Endothelial cell of umbilical vein (primary cell): ENCODE measurements around the gene AHNAK2. TPM values are rescaled to one million over a fixed set of nuclear protein-coding genes. Genes with fewer than 3 reads are reported as not detected.

ENCODE experiments used
- BruUV-seq: library from RNA; stranded (reverse); fragments of 400-500 nt; replicated peaks from 2 replicates; lab custom pipeline; 2021; lab: Mats Ljungman, UMichigan
- CTCF ChIA-PET: fragments of 300-600, 350-600 bp; sonication (Branson Sonifier 250); formaldehyde crosslinking; loops from one replicate; lab custom pipeline; 2021; ENCODE audit warnings: antibody characterized with exemption, inconsistent platforms; lab: Charles Lee
- POLR2A ChIA-PET: fragments of 300-600, 350-600 bp; sonication (Branson Sonifier 250); formaldehyde crosslinking; loops from one replicate; lab custom pipeline; 2021; ENCODE audit warnings: antibody characterized with exemption, inconsistent platforms; lab: Charles Lee
- DNase-seq: peaks from one replicate; pipeline ENCODE4 v3.0.0-alpha.2; 2011; ENCODE audit warnings: low read depth, low spot score
- FAIRE-seq: peaks from 2 replicates; lab custom pipeline; 2011; peaks lifted over from hg19 to GRCh38; lab: Jason Lieb, UNC
- H2AFZ ChIP-seq: 2 replicates; pipeline ENCODE4 v1.6.0; 2012; ENCODE audit warnings: low read depth, low read length, control low read depth, inconsistent platforms
- H3K27ac ChIP-seq: 2 replicates; pipeline ENCODE4 v1.5.1; 2011; ENCODE audit warnings: low read depth, mild to moderate bottlenecking, control low read depth, low read length, moderate library complexity; ENCODE audit not compliant: insufficient read depth
- H3K27me3 ChIP-seq, 2 experiments: 2 replicates each; pipeline versions ENCODE4 v1.6.0 to v1.6.1; 2011; ENCODE audit warnings: low read length in 2 of 2, mixed read lengths in 1 of 2; ENCODE audit not compliant: control insufficient read depth in 2 of 2, insufficient read depth in 2 of 2
- H3K36me3 ChIP-seq, 2 experiments: 2 replicates in 1 of 2; 3 replicates in 1 of 2; pipeline ENCODE4 v1.5.1; 2011; ENCODE audit warnings: low read length in 2 of 2, mild to moderate bottlenecking in 1 of 2, moderate library complexity in 1 of 2; ENCODE audit not compliant: control insufficient read depth in 2 of 2, insufficient read depth in 2 of 2; ENCODE audit errors: extremely low read depth in 1 of 2
- H3K4me1 ChIP-seq: 3 replicates; pipeline ENCODE4 v1.5.1; 2011; ENCODE audit warnings: mild to moderate bottlenecking, low read length; ENCODE audit not compliant: control insufficient read depth, insufficient read depth; ENCODE audit errors: extremely low read depth
- H3K4me2 ChIP-seq: 2 replicates; pipeline ENCODE4 v1.6.1; 2011; ENCODE audit warnings: low read length, control low read depth, mixed read lengths; ENCODE audit not compliant: insufficient read depth
- H3K4me3 ChIP-seq, 3 experiments: fragments of 200-600 bp in 1 of 3; sonication (generic), shearing (Covaris generic) in 1 of 3; replicated peaks in 1 of 3; 2 replicates each; pipeline ENCODE4 v1.5.1; 2011 to 2016; ENCODE audit warnings: control low read depth in 3 of 3, low read length in 3 of 3, mild to moderate bottlenecking in 2 of 3, inconsistent platforms in 1 of 3, low read depth in 1 of 3, moderate library complexity in 1 of 3; ENCODE audit not compliant: insufficient read depth in 1 of 3
- H3K79me2 ChIP-seq: 2 replicates; pipeline ENCODE4 v1.6.0; 2012; ENCODE audit warnings: low read length, inconsistent platforms; ENCODE audit not compliant: control insufficient read depth, insufficient read depth
- H3K9ac ChIP-seq: replicated peaks from 2 replicates; pipeline ENCODE3; 2011; ENCODE audit warnings: low read length, control low read depth; ENCODE audit not compliant: insufficient read depth; ENCODE audit errors: extremely low read depth
- H3K9me1 ChIP-seq: replicated peaks from 3 replicates; pipeline ENCODE4 v1.6.0; 2011; ENCODE audit warnings: mild to moderate bottlenecking, low read length; ENCODE audit not compliant: control insufficient read depth, insufficient read depth; ENCODE audit errors: extremely low read depth
- H3K9me3 ChIP-seq: replicated peaks from 2 replicates; pipeline ENCODE4 v1.5.1; 2012; ENCODE audit warnings: low read length, inconsistent platforms; ENCODE audit not compliant: control insufficient read depth, insufficient read depth
- H4K20me1 ChIP-seq: replicated peaks from 2 replicates; pipeline ENCODE3; 2011; ENCODE audit warnings: mild to moderate bottlenecking, low read length; ENCODE audit not compliant: control insufficient read depth, insufficient read depth; ENCODE audit errors: extremely low read depth
- CTCF ChIP-seq, 2 donors: IDR thresholded peaks; 1 replicate in 1 of 2; 2 replicates in 1 of 2; pipeline ENCODE4 v1.5.1; 2011; ENCODE audit warnings: low read length in 2 of 2, mild to moderate bottlenecking in 2 of 2, moderate library complexity in 2 of 2, control low read depth in 1 of 2, inconsistent platforms in 1 of 2, low read depth in 1 of 2; ENCODE audit not compliant: insufficient read depth in 1 of 2; ENCODE audit errors: extremely low read depth in 1 of 2
- EZH2 ChIP-seq: IDR thresholded peaks from 2 replicates; pipeline ENCODE4 v1.6.1; 2012; ENCODE audit warnings: borderline replicate concordance, low read depth, mild to moderate bottlenecking, moderate library complexity, low read length, inconsistent platforms; ENCODE audit not compliant: severe bottlenecking
- FOS ChIP-seq: IDR thresholded peaks from 2 replicates; pipeline ENCODE4 v1.6.1; 2011; ENCODE audit warnings: mild to moderate bottlenecking, low read length, moderate library complexity, borderline replicate concordance; ENCODE audit not compliant: insufficient read depth
- GATA2 ChIP-seq: IDR thresholded peaks from 2 replicates; pipeline ENCODE4 v1.7.0; 2011; ENCODE audit warnings: low read depth, mild to moderate bottlenecking, moderate library complexity, mixed read lengths, low read length; ENCODE audit not compliant: insufficient read length, insufficient read depth
- JUN ChIP-seq: IDR thresholded peaks from 2 replicates; pipeline ENCODE4 v1.6.1; 2011; ENCODE audit warnings: borderline replicate concordance, low read depth; ENCODE audit not compliant: insufficient read length, insufficient read depth
- MYC ChIP-seq: IDR thresholded peaks from one replicate; pipeline ENCODE4 v1.6.1; 2011; ENCODE audit warnings: mild to moderate bottlenecking, low read depth, low read length
- POLR2A ChIP-seq: IDR thresholded peaks from 2 replicates; pipeline ENCODE4 v1.6.1; 2012; ENCODE audit warnings: low read depth, mild to moderate bottlenecking, control low read depth, low read length
- POLR2AphosphoS5 ChIP-seq: IDR thresholded peaks from 2 replicates; pipeline ENCODE4 v1.6.1; 2012; ENCODE audit warnings: low read depth, mild to moderate bottlenecking, control low read depth, low read length, moderate library complexity; ENCODE audit not compliant: insufficient read depth
- dilution Hi-C: fragments of 300-500 bp; cut with MboI; formaldehyde crosslinking; loops from one replicate; pipeline ENCODE4 v1.15.0; 2019; ENCODE audit warnings: low sequenced_read_pairs; ENCODE audit not compliant: extremely low pct_ligation_motif_present
- intact Hi-C: fragments of 100-400 bp; cut with micrococcal nuclease; formaldehyde crosslinking; loops from one replicate; pipeline ENCODE4 v1.10.0; 2022
- polyA plus RNA-seq, 4 experiments: library from polyadenylated mRNA; depleted of rRNA in 3 of 4; stranded (reverse) in 3 of 4; unstranded in 1 of 4; fragments of >200 nt; gene quantifications; 2 replicates each; pipeline versions ENCODE4 v1.2.1 to v1.2.3, GENCODE V29; 2011 to 2012; ENCODE audit warnings: missing spikeins in 1 of 4
- total RNA-seq: library from RNA; stranded (reverse); gene quantifications from 2 replicates; pipeline ENCODE4 v1.2.3, GENCODE V29; 2021
- TF ChIP-seq, protein P1 (sequence below): IDR thresholded peaks from 2 replicates; pipeline ENCODE4 v1.6.1; 2011; ENCODE audit not compliant: insufficient read depth, insufficient read length

AHNAK2 gene
- total and polyA plus RNA-seq, 2 donors (not counting 3 experiments of a cell fraction or from before 2014, with no cell fraction given), result 17.7 to 68.7 TPM

DNA sequence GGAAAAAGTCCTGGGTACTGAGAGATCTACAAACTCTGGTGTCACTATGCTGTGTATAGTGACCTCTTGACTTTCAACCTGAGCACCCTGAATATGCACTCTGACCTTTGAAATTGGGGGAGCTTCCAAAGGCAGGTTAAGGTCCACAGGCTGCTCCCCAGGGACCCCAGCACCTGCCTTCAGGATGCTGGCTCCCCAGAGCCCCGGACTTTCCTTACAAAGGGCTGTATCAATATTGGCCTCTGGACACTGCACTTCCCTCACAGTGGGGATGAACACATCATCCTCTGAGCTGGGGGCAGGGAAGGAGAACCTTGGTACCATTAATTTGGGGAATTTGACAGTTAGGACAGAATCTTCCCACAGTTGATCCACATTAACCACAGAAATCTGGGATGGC lies 39.2 kb downstream of the AHNAK2 start:
- Histone ChIP-seq H3K36me3 (peaks cover 0 to 3% of the 10 kb centered on the region in 2 experiments), H3K27ac (no peak overlapping the region), H4K20me1 (no peaks in the 10 kb centered on the region), H3K4me2 (no peak overlapping the region), H3K4me3 (no peak overlapping the region), H2AFZ (no peak overlapping the region), H3K9me3 (no peaks in the 10 kb centered on the region), H3K9me1 (no peaks in the 10 kb centered on the region), H3K27me3 (peaks cover 3 to 5% of the 10 kb centered on the region in 2 experiments), H3K9ac (no peak overlapping the region), H3K4me1 (no peaks in the 10 kb centered on the region), H3K79me2 (no peaks in the 10 kb centered on the region)
- ChIA-PET POLR2A (no interaction called here), CTCF (interaction anchor here (1.1 kb wide), 1 partner anchor 30 kb away, joined by 3 read pairs; no protein-coding TSS in a partner anchor)
- FAIRE-seq (no peak), DNase-seq (no peak)
- BruUV-seq, result no TSS peak
- no peak for TF ChIP-seq CTCF (IDR thresholded peaks at IDR 0.05; ENCODE audit: extremely low read depth in 1 of 2, insufficient read depth in 1 of 2, low read depth in 1 of 2, low read length in 2 of 2)
- no peak for TF ChIP-seq FOS
- no peak for TF ChIP-seq POLR2A
- no peak for TF ChIP-seq JUN
- no peak for TF ChIP-seq EZH2
- TF ChIP-seq, protein P1, sequence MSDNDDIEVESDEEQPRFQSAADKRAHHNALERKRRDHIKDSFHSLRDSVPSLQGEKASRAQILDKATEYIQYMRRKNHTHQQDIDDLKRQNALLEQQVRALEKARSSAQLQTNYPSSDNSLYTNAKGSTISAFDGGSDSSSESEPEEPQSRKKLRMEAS, result no peak
- TF ChIP-seq MYC, result no peak
- TF ChIP-seq GATA2, result no peak
- TF ChIP-seq POLR2AphosphoS5, result no peak
- intact Hi-C loops (no loop called here), dilution Hi-C loops (loop anchor here (10.0 kb wide), 1 partner anchor 136 kb away; no protein-coding TSS in a partner anchor)
